GM19395 (cell line): Measurements from ENCODE around the gene SELENOF.
A peak's percentile ranks its signal among the peaks of the same experiment; 100 is the strongest.

Experiments
- ATAC-seq: cut with Tn5 transposase; IDR thresholded peaks from one replicate; pipeline ENCODE4 v1.9.1; 2021; ENCODE audit warnings: mild to moderate bottlenecking, moderate library complexity; ENCODE audit not compliant: unreplicated experiment

The SELENOF gene

GRCh38 chr1:86860424-86860823 is 53.5 kb downstream of the SELENOF start:
- no peak for ATAC-seq

GRCh38 chr1:86860020-86860419 is 53.9 kb downstream of the SELENOF start:
- no peak for ATAC-seq

GRCh38 chr1:86858524-86859261 is 55.2 kb downstream of the SELENOF start:
- no peak for ATAC-seq

GRCh38 chr1:86856196-86856595 is 57.7 kb downstream of the SELENOF start:
- ATAC-seq: no peak

- no peak for ATAC-seq
Observed at GRCh38 chr1:86854352-86854751, 59.6 kb downstream of the SELENOF start.

- ATAC-seq: no peak
Observed at GRCh38 chr1:86852782-86853408, 61.0 kb downstream of the SELENOF start.

- ATAC-seq: no peak
Observed at GRCh38 chr1:86852289-86852688, 61.6 kb downstream of the SELENOF start.

- no peak for ATAC-seq
Observed at GRCh38 chr1:86849756-86850155, 64.2 kb downstream of the SELENOF start.

- ATAC-seq: no peak
Observed at GRCh38 chr1:86848654-86849053, 65.3 kb downstream of the SELENOF start.

GRCh38 chr1:86846164-86846647 is 67.7 kb downstream of the SELENOF start:
- no peak for ATAC-seq

- ATAC-seq: no peak
Observed at GRCh38 chr1:86845514-86845913, 68.4 kb downstream of the SELENOF start.

GRCh38 chr1:86841116-86841515 is 72.8 kb downstream of the SELENOF start:
- no peak for ATAC-seq

GRCh38 chr1:86833461-86834215 is 80.3 kb downstream of the SELENOF start:
- ATAC-seq: peak; percentile 89

- ATAC-seq: no peak
Observed at GRCh38 chr1:86832433-86832832, 81.5 kb downstream of the SELENOF start.

- no peak for ATAC-seq
Observed at GRCh38 chr1:86829321-86829720, 84.6 kb downstream of the SELENOF start.

GRCh38 chr1:86828024-86828423 is 85.9 kb downstream of the SELENOF start:
- ATAC-seq: no peak

GRCh38 chr1:86826856-86827255 is 87.1 kb downstream of the SELENOF start:
- no peak for ATAC-seq

- ATAC-seq: no peak
Observed at GRCh38 chr1:86825319-86825718, 88.6 kb downstream of the SELENOF start.

- ATAC-seq: no peak
Observed at GRCh38 chr1:86823821-86824500, 90.0 kb downstream of the SELENOF start.

GRCh38 chr1:86823386-86823785 is 90.5 kb downstream of the SELENOF start:
- ATAC-seq: no peak

GRCh38 chr1:86822459-86822858 is 91.5 kb downstream of the SELENOF start:
- ATAC-seq: no peak
